Activated naive CD4-positive, alpha-beta T cell (primary cell): ENCODE results near the gene SOAT2.
"Not testable (repeated sequence)": the region's sequence is repeated elsewhere in the genome, so short reads cannot be mapped to it uniquely, and the experiment has no call there.

Experiments used
- DNase-seq, 4 experiments: peaks; one replicate each; lab custom pipeline; 2025; lab: John Stamatoyannopoulos, UW

The SOAT2 gene

DNA sequence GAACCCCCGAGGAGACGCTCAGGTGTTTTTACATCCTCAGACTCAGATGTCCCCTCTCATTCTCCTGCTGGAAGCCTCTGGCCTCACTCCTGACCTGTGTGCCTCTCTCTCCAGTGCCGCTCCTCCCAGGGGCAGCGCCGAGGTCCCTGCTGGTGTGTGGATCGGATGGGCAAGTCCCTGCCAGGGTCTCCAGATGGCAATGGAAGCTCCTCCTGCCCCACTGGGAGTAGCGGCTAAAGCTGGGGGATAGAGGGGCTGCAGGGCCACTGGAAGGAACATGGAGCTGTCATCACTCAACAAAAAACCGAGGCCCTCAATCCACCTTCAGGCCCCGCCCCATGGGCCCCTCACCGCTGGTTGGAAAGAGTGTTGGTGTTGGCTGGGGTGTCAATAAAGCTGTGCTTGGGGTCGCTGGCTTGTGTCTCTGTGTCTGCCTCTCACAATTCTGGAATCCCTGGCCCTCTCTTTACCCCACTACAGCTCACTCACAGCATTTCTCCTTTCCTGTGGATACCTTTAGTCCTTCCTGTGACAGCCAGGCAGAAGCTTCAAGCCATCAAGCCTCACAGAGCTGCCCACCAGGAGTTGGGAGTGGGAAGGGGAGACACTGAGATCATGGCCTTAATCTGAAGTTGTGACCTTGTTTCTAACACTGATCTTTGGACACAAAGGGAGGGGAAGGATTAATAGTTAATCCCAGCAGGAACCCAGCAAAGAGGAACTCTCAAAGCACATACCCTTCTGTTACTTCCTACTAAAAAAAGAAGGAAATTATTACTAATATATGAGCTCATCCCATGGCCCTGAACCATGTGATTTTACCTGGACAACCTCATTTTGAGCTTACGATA lies 1.1 kb upstream of the SOAT2 start:
- DNase-seq: no peak

DNA sequence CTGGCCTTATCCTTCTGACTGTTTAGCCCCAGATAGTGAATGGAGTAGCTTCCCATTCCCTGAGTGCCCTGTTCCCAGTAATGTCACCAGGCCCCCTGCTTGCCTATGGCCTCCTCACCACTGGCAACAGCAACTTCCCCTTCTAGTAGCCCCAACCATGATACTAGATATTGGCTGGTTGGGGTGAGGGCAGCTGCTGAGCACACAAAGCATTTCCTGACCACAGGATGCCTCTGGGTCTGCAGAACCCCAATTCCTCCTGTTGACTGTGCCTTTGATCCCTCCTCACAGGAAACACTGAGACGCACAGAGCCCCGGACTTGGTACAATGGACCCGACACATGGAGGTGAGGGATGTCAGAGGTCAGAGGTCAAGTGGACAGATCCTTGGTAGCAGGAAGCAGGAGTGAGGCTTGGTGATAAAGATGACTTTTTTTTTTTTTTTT lies 597 bp downstream of the SOAT2 start:
- no peak for DNase-seq

DNA sequence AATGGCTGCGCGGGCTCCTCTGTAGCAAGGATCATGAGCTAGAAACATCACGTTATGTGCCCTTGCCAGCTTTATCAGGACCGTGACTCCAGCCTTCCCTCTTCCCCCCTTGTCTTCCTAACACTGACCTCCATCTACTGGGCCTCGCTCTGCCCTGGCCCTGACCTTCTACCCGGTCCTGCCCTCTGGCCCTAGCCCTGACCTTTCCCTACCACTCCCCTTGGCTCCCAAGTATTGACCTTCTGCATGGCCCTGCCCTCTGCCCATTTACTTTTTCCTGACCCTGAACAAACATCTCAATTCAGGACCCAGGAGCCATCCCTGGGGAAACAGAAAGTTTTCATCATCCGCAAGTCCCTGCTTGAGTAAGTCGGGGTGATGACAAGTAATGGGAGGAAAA lies 2.0 kb downstream of the SOAT2 start:
- no peak for DNase-seq

DNA sequence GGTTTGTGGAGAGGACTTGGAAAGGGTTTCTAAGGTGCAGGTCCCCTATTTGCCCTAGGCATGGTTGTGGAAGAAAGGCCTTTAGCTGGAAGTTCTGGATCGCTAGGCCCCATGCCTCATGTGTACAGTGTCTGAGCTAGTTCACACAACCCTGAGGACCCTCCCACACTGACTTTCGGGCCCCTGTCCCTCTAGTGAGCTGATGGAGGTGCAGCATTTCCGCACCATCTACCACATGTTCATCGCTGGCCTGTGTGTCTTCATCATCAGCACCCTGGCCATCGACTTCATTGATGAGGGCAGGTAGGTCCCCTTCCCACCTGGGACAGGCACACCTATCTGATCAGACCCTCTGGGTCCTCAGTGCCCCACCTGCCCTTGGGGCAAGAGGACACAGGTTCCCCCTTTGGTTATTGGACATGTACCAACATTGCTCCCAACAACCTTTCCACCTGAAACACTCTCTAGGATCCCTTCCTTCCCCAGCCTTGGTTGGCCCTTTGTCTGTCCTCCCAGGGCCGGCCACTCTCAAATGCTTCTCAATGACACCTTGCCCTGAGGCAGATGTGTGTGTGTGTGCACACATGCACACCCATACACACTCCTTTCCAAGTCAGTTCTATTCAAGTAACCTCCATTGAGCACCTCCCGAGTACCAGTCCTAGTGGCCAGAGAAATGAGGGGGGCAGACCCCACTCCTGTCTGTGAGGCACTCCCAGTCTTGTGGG lies 2.6 kb downstream of the SOAT2 start:
- no peak for DNase-seq

GRCh38 chr12:53107122-53107521 lies 3.8 kb downstream of the SOAT2 start:
- no peak for DNase-seq

- DNase-seq: not testable (repeated sequence)
Observed at GRCh38 chr12:53112431-53112830, 9.1 kb downstream of the SOAT2 start.

GRCh38 chr12:53113136-53113705 lies 9.9 kb downstream of the SOAT2 start:
- no peak for DNase-seq

DNA sequence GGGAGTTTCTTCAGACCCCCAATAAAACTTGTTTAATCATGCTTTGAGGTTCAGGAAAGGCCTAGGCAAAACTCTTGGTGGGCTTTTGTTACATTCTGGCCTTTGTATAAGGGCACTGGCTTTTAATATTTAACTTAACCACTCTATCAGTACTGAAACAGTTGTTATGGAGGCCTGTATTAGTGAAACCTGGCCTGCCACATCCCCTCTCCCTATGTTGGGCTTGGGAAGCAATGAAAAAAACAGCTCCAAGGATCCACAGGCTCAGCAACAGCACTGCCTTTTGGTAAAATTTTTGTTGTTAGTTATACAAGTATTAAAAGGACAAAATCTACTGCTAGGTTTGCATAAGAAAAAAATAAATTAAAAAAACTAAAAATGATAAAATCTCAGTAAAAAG lies 10.7 kb downstream of the SOAT2 start:
- DNase-seq: no peak

DNA sequence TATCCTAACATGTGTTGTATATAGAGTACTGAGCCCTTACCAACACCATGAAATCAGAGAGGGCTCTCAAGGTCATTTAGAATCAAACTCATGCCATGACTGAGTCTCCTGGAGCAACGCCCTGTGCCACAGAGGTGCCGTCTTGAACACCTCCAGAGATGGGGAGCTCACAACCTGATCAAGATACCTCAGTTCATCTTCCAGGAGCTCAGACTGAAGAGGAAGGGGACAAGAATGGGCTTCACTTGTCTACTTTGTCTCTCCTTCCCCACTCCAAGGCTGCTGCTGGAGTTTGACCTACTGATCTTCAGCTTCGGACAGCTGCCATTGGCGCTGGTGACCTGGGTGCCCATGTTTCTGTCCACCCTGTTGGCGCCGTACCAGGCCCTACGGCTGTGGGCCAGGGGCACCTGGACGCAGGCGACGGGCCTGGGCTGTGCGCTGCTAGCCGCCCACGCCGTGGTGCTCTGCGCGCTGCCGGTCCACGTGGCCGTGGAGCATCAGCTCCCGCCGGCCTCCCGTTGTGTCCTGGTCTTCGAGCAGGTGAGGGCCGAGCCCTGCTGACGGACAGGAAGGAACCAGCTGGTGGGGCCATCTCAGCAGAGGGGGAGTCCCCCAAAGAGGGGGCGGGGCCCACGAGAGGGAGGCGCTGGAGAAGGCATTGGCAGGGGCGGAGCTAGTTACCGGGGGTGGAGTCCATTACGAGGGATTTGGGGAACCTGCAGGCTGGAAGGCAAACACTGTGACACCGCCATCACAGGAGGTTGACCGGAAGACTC lies 12.0 kb downstream of the SOAT2 start:
- no peak for DNase-seq

DNA sequence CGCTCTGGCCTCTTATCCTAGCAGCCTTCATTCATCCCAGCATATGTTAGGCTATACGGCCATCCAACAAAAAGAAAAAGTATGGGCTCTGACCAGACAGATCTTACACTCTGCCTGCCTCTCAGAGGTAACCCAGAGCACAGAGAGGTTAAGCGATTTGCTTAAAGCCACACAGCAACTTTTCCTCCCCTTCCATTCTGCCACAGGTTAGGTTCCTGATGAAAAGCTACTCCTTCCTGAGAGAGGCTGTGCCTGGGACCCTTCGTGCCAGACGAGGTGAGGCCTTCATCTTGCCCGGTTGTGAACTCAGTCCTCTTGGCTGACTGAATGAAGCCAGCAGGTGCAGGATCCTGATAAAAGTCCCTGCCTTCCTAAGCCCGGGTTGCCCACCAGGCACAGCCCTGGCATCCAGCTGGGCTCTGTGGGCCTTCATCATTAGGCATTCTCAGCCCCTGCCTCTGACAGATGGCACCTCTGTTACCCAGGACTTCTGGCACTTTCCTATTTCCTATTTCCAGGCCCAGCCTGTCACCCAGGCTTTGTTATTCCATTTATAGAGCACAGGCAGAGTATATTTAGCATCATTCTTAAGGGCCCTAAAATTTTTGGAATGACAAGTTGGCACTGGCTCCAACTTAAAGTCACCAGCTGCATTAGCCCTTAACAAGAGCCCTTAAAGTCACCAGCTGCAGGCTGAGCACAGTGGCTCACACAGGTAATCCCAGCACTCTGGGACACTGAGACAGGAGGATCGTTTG lies 12.8 kb downstream of the SOAT2 start:
- no peak for DNase-seq

DNA sequence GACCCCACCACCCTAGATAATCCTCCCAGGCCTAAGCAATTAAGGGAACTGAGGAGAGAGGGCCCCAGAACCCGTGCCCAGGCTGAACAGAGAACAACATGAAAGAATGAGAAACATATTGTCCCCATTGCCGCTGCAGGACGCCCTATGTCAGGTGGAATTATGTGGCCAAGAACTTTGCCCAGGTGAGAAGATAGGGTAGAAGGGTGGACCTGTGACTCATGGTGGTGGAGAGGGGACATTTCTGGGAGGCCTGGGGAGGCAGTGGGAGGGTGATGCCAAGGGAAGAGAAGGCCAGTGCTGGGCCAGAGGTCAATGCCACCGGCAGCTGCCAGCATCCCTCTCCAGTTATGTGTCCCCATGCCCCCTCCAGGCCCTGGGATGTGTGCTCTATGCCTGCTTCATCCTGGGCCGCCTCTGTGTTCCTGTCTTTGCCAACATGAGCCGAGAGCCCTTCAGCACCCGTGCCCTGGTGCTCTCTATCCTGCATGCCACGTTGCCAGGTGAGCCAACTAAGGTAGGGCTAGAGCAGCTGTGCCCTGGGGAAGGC lies 15.5 kb downstream of the SOAT2 start:
- no peak for DNase-seq

DNA sequence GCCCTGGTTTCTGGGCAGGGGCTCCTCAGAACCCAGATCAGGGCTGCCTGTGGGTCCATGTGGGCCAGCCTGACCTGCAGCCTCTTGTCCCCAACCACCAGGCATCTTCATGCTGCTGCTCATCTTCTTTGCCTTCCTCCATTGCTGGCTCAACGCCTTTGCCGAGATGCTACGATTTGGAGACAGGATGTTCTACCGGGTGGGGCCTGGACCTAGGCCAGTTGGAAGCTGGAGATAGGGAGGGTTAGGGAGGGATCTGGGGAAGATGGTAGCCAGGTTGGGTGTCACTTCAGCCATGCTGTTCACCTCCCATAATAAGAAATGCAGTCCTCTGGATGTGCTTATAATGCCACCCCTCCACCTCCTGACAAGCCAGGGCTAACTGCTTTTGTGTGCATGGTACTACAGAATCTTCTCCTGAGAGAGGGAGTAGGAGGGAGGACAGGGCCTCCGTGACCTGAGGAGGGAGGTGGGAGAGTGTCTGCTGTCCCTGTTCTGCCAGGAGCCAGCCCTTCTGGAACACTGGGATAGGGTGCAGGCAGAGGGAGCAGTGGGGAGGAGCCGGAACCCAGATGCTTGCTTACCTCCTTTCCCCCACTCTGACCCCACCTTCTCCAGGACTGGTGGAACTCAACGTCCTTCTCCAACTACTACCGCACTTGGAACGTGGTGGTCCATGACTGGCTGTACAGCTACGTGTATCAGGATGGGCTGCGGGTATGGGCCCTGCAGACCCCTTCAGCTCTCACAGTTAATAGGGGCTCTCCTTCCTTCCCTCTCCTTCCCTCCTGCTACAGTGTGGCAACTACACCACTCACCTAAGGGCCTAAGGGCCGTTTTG lies 17.6 kb downstream of the SOAT2 start:
- no peak for DNase-seq

GRCh38 chr12:53122961-53123468 lies 19.7 kb downstream of the SOAT2 start:
- DNase-seq: no peak

- no peak for DNase-seq
Observed at GRCh38 chr12:53123578-53124351, 20.5 kb downstream of the SOAT2 start.

- DNase-seq: no peak
Observed at GRCh38 chr12:53124352-53124723, 21.1 kb downstream of the SOAT2 start.

- no peak for DNase-seq
Observed at GRCh38 chr12:53127169-53127568, 23.9 kb downstream of the SOAT2 start.

DNA sequence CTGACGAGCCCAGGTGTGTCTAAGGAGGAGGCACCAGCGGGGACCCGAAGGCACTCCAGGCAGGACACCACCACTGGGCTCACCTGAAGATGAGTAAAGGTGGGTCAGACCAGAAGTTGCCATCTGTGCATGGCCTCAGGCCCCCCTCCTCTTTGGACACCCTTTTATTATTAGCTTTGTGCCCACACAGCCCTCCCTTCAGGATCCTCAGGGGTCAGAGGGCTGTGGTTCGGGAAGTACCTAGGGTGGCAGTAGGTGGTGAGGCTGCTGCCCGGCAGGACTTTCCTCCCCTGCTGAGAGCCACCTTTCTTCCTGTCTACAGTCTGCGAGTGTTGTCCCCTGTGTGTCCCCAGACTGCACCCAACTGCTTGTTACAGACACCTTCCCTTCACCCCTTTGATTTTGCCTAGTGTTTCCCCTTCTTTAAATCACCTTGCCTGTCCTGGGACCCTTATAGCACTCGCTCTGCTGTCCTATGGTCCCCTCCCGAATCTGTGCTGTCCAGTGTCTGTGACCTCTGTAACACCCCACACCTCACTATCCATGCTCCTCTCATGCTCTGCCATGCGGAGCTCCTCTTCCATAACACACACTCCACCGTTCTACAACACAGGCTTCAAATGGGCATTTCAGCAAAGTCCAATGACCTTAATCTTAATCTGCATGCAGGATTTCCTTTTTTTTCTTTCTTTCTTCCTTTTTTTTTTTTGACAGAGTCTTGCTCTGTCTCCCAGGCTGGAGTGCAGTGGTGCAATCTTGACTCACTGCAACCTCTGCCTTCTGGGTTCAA lies 25.7 kb downstream of the SOAT2 start:
- no peak for DNase-seq

DNA sequence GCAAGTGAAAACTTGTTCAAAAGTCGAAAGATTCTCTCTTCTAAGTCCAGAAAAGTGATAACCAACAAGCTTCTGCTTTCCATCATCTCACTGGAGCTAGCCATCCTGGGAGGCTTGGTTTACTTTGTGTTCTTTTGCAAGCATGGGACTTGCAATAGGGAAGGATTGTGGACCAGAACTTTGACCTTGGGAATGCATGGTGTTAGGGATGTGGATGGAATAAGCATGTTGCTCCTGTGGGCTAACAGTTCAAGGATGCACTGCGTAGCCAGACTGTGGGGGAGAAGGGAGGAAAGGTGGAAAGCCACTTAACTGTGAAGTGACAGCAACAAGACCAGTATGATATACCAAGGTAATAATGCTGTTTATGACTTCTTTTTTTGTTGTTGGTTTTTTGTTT lies 28.6 kb downstream of the SOAT2 start:
- no peak for DNase-seq
